NCI-H226 (cell line): Measurements from ENCODE around the gene OAF.

Experiments
- DNase-seq: peaks from one replicate; pipeline ENCODE4 v3.0.0-alpha.2; 2015

OAF gene

DNA sequence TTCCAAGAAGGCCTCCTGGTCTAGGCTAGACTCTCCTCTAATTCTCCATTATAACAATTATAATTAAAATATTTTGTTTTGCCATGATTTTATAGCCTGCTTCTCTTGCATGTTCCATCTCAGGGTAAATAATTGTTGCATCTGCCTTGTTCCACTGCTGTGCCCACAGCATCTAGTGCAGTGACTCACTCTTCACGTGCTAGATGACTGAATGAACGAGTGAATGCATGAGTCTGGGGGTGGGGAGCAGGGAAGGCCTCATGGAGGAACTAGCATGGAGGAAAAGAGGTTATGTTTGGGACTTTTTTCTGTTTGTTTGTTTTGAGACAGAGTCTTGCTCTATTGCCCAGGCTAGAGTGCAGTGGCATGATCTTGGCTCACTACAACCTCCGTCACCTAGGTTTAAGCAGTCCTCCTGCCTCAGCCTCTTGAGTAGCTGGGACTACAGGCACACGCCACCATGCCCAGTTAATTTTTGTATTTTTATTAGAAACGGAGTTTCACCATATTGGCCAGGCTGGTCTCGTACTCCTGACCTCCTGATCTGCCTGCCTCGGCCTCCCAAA, 5.2 kb upstream of the OAF start:
- DNase-seq = peak; percentile 53

DNA sequence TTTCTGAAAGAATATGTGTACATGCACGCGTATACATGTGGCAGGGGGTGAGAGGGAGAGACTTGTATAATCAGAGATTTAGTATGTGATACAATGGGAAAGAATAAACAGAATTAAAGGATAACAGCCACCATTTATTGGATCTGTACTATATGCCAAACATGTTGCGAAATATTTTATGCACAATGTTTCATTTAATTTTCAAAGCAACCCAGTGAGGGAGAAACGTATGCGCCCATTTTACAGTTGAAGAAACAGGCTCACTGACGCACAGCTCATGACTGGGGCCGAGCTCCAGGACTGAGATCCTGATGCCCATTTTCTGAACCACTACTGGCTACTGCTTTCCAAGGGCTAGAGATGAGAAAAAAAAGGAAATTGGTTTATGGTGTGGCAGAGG, 3.3 kb upstream of the OAF start:
- no peak for DNase-seq

DNA sequence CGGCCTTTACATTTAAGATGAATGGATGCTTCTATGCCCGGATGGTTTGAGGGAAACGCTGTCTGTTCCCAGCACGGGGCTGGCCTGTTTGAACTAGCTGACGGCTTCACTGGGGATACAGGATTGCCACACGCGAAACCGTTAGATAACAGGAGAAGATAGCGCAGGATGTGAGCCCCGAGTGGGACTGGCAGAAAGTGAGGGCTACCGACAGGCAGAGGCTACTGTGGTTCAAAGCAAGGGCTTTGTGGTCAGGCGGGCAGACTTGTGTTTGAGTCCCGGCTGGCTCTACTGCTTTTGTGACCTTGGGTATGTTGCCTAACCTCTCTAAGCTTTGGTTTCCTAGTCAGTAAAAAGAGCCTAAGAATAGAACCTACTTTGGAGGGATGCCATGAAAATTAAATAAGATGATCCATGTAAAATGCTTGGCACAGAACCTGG, 2.8 kb upstream of the OAF start:
- no peak for DNase-seq

DNA sequence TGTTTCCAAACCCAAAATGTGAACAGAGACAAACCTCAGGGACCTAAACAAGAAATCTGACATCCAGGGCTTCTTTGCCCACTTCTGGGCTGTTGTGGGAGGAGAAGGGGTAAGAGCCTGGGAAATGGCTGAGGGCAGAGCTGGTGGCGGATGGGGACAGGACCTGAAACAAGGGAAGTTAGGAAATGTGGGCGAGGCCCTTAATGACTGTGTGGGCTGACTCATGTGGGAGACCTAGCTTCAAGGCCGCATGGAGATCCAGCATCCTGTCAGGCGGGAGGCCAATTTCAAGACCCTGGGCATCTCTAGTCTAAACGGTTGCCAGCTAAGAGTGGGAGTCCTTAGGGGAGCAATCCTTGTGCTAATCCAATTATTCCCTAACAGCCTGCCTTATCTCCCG, 2.1 kb upstream of the OAF start:
- peak; percentile 74 for DNase-seq

DNA sequence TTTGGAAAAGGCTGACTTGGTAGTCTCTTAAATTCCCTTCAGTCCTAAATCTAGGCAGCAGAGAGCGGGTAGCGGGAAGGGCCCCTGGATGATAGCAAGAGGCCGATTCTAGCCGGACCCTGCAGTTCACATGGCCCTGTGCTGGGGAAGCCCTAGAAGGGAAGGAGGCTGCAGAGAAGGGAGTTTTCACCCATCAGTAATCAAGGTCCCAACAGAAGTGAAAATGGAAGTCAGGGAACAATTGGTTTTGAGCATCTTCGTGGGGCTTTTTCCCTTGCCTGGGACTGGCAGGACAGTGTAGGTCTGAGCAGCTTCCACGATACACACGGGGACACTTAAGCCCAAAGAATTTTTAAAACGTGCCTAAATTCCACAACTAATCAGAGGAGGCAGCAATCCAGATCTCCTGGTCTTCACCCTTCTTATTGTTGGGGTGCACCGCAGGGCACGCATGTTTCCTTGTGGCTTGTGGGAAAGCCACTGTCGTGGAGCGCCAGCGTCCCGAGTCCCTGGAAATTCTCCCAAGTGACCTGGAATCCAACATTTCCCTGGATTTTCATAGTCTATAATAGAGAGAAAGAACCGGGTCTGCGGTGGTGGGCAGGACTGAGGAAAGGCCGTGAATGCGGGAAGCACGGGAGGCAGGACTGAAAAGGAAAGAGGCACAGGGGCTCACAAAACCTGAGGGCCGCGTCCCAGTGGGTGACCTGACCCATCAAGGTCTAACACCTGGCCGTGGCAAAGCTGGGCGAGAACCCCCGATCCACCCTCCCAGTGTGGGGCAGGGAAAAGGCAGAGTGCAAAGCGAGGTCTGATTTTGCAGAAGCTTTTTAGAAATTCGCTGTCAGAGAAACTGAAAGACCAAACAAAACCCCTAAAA, 846 bp upstream of the OAF start:
- no peak for DNase-seq

DNA sequence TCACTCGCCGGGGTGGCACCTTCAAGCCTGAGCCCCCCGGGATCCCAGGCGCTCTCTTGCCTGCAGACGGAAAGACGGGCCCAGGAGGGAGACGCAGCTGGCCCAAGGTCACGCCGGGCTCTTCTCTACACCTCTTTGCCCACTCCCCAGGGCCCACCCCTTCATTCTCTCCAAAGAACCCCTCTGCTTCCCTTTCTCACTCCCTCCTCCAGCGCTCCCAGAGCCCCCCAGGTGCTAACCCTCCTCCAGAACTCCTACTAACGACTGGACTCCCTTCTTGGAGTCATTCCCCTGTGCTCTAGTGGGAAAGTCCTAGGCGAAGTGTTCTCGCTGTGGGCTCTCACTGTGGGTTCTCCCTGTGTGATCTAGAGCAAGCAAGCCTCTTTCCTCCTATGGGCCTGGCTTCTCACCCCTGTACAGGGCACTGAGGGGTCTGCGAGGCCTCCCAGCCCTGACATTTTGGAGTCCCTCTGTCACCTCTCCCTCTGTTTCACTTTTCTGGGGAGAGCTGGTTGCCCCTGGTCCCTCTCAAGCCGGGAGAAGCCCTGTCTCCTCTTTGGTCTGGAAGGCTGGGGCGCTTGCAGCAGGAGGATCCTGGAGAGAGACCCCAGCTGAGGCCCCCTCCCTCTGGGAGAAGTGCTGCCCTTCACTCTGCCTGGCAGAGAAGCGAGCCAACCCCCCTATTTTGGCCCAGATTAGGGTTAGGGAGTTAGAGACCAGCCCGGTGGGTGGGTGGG, 858 bp downstream of the OAF start:
- DNase-seq = no peak

DNA sequence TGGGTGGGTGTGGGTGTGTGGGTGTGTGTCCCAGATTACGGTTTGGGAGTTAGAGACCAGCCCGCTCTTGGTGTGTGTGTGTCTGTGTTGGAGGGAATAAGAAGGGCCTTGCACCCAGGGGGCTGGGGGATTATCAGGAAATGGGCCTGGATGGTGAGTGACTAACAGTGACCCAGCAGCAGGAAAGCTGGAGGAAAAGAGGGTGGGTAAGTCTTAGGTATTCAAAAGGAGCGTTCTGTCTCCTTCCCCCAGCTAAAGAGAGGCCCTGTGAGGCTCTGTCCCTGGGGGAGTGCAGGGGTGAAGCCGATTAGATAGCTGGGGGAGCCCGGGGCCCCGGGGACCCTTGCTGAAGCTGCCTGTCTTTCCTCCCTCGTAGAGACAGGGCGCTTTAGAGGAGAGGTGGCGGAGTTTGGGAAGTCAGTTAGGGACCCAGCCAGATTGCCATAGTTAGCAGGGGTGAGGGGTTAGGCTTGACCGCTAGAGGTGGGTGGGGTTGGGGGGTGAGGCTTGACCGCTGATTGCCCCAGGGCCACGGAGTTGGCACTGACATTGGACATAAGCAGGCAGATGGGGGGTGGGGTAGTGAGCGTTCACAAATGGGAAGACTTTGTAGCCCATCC, 1.5 kb downstream of the OAF start:
- no peak for DNase-seq

DNA sequence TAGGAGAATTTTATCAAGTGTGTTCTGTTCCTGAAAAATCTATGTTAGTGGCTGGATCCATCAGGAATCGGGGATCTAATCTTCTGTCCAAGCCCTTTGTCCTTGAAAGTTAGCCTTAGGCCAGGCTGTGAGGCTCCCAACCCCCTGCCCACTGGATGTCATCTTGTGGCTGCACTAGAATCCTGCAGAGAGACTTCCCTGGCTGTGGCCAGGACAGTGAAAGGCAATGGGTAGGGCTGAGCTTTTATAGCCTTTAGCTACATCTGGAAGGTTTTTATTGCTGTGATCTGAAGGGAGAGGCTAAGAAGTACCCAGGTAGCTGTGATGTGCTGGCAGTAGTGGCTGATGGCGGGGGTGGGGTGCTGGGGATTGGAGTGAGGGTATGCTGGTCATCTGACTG, 2.1 kb downstream of the OAF start:
- no peak for DNase-seq

DNA sequence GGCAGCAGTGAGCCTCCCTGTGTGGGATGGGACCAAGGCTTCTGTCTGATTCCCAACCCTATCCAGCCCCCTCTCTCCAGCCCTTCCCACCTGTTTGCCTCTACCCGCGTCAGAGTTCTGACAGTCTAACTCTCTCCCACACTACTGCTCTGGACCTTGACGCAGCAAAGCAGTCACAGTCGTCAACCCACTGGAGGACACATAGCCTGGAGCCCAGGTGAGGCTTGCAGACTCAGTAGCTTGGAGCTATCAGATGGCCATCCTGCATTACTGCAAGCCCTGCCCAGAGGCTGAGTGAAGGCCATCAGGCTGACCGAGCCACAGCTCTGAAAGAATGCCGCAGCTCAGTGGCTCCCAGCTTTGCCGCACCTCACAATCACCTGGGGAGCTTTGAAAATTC, 3.7 kb downstream of the OAF start:
- DNase-seq = no peak

DNA sequence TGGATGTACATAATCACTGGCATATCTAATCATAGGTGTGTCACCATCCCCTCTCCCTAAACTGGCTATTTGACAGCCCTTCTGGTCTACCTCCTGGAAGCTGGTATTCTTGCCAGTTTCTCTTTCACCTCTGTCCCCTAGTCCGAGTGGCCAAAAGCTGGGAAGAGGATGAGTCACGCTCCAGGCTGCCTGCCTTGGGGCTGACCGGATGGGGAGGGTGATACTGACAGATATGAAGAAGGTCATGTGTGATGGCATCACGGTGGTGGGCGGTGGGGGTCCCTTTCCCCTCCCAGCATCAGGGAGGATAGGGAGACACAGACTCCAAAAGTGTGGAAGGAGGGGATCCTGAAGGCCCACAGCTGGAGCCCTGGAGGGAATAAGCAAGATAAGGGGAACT, 4.8 kb downstream of the OAF start:
- peak; percentile 55 for DNase-seq

DNA sequence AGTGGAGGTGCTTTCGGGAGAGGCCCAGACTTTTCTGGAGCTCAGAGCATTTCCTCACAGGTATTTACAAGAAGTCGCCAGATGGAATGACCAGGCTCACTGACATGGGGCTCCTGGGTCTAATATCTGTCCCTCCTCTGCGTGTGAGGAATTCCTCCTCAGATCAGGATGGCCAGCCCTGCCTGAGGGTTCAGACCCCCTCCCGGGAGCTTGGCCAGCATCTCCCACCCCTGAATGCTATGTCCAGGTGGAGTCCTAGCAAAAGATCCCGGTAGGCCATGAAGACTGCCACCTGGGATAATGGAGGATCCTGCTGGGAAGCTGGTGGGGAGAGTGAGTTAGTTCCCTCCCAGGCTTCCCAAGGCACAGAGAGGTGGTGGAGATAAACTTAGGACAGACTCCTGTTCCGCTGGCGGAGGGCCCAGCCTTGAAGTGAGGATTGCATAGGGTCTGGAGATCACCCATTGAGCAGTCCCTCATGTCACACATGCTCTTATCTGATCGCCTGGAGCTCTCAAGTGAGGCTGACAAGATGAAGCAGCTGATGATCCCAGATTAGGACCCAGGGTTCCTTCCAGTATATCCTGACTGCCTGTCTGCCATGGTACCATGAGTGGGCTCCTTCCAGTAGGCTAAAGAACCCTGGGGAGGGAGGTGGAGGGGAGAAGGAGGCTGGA, 5.7 kb downstream of the OAF start:
- DNase-seq = no peak

DNA sequence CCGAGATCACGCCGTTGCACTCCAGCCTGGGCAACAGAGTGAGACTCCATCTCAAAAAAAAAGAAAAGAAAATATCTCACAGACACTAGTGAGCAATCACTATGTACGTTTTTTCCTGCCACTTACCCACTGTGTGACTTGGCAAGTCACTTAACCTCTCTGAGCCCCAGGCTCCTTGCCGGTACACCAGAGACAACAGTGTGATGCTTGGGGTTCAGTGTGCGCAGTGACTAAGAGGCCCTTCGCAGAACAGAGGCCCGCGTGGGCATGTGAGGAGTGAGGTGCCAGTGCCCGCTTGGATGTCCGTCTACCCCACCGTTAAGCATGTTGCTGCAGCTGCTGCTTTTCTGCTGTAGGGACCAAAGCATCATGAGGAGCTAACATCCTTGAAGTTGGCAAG, 6.7 kb downstream of the OAF start:
- DNase-seq = no peak

DNA sequence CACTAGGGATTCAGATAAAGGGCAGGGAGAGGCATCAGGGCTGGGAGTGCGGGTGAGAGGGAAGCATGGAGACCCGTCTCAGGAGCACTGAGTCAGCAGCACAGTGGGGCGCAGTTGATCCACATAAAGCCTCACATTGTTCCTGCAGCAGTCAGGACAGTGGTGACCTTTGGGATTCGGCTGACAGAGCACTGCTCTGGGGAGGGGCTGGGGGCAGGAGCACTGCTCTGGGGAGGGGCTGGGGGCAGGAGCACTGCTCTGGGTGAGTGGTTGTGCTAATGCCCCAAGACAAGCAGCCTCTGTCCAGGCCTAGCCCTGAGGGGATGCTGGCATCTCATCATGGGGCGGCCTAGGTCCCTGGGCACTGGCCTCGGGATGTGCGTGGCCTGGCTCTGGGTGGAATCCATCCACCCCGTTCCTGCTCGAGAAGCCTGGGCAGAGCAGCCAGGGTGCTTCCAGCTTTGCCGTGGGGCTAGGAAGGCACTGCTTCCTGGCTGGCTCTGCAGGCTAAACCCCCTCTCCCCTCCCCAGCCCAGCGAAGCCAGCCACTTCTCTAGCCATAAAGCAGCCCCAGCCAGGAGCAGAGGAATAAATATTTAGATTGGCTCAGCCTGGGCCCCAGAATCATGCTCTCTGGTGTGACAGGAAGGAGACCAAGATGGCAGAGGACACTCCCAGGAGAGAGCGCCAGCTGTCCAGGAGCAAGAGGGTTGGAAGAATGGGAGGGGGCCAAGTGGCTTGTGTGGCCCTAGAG, 7.3 kb downstream of the OAF start:
- no peak for DNase-seq

DNA sequence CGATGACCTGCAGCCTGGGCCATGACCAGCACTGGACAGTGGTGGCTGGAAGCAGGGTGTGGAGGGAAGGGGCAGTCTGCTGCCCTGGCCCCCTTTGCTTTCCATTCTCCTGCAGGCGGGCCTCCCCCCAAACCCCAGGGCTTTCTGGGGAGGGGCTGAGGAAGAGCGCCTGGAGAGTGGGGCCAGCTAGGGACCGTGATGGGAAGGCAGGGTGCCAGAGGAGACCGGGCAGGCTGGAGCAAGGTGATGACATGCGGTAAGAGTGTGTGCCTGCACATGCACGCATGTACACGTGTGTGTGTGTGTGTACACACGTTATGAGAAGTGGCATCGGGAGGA, 7.8 kb downstream of the OAF start:
- DNase-seq = no peak

DNA sequence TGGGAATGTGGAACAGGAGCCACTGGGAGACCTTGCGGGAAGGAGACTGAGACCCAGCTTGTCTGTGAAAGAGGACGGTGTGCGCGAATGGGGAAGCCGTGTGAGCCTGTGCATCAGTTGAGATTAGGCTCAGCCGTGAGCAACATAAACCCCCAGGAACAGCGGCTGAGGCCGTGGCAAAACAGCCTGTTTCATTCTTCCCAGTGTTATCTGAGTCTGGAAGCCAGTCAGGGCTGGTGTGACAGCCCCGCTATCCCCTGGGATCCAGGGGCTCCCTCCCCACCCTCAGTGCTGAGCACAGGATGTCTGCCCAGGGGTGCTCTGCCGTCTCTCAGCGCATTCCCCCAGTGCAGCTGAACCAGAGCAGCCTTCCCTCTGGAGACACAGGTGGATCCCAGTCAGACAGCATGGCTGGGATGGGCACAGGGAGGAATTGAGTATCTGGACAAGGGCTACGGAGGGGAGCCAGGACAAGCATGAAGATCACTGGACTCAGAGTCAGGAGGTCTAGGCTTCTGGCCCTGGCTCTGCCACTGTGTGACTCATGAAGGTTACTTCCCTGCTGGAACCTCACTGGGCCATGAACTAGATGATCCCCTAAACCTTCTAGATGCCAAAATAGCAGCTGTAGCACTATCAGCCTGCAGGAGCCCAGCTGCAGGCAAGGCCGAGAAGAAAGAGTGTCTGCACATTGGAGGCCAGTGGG, 8.6 kb downstream of the OAF start:
- no peak for DNase-seq

DNA sequence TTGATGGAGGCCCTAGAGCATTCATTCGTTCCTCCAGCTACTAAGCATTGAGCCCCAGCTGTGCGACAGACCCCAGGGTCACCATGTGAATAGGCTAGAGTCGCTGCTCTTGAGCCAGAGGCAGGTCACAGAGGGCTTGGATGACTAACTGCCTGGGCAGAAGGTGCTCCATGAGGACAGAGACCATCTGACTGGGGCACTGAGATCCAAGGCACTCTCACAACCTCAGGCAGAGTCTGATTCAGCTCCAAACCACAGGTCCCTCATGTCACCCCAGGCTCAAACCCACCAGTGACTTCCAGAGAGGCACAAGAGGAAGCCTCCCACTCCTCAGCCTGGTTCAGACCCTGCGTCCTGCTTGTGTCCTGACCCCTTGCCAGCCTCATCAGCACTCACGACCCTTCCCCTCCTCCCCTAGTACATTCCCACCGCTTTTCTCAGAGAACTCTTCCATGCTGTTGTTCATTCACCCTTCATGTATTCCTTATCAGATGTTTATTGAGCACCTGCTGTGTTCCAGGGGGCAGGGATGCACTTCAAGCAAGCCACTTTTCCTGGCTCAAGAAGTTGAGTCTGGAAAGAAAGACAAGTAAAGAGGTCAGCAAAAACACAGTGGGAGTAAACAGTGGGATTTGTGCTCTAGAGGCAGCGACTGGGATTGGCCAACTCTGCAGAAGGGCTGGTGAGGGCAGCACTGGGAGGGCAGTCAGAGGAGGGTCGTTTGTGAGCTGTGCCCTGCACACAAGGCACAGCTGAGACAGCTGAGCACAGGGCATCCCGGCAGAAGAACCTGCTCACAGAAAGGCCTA, 9.3 kb downstream of the OAF start:
- DNase-seq = no peak

DNA sequence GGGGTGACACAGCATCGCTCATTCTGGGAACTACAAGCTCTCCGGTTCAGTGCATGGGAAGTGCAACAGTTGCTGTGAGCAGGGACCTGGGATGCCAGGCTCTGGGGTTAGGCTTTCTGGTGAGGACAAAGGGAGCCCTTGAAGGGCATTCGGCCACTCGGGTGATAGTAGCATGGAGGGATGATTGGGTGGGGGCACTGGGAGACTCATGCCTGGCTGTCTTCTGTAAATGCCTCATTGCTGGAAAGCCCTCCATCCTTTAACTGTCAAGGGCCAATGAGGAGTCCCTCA, 9.9 kb downstream of the OAF start:
- DNase-seq = no peak

DNA sequence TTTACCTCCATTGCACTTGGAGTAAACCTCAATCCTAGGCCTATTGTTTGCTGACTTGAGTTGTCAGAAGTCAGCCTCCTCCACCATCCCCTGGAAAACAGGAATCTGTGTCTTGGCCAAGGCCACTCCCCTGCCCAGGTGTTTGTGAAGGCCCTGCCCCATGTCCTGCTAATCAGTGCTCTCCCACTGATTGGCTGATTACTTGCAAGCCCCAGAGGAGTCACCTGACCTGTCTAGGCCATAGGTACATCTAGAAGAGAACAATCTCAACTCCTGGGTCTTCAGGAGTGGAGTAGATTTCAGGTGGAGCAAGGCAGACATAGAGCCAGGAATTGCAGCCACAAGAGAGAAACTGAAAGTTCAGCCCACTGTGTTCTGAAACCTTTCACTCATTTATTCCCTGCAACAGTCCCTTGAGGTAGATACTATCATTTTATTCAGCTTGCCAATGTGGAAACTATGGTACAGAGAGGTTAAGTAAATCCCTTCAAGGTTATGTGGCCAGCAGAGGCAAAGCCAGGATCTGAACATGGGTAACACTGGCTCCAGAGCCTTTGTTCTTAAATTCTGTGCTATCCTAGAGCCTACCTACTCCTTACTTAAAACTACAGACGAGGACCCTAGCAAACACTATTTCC, 10.4 kb downstream of the OAF start:
- no peak for DNase-seq

DNA sequence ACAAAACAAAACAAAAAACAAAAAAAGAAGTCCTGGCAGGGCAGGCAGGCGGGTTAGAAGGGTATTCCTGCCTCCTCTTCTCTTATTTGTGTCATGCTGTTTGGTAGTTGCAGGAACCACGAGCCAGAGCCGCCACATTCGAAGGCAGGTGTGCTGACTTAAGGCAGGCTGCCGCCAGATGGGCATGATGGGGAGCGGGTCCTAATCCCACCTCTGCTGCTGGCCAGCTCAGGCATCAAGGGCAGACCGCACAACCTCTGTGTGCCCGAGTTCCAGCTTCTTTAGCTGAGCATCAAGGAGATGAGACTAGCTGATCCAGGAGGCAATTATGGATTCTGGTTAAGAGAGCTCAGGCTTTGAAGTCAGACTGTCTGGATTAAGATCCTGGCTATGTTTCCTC, 12.1 kb downstream of the OAF start:
- no peak for DNase-seq

DNA sequence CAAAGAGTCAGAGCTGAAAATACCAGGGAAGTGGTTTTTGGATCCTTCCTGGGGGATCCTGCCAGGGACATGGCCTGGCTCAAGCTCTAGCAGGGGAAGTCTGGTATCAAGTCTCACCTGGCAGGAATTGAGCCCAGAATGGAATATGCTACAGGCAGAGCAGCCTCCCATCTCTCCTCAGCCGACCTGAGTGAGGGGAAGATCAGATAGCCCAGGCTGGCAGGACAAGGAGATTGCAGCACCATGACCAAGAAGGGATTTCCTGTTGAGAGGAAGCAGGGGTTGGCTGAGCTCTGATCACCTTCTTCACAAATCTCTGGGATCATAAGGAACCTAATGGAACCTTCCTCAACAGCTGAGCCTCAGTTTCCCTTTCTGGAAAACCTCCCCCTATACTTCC, 13.0 kb downstream of the OAF start:
- no peak for DNase-seq

DNA sequence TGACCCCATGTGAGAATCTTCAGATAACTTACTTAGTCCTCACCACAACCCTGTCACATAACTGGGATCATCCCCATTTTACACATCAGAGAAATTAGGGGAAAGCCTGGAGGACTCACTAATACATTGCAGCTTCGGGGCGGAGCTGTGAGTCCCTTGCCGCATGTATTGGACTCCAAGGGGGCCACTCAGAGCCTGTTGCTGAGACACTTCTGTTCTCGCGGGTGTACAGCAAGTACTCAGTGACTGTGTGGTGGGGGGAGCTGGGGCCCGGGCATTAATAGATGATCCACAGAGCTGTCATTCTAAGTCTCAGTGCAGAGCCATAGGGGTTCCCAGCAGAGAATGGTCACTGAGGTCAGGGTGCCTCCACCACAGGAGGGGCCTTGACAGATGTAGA, 13.5 kb downstream of the OAF start:
- DNase-seq = no peak
